ENCODE measurements around the gene PPT2. TPM values are rescaled to one million over a fixed set of nuclear protein-coding genes. Genes with fewer than 3 reads are reported as not detected.

Gene PPT2
- 3.6 TPM for polyA plus RNA-seq (2012; ENCODE audit: missing spikeins)

- no peak for DNase-seq (ENCODE audit: insufficient read length)
- peak; percentile 60 for FAIRE-seq
- no peak for TF ChIP-seq POLR2A (IDR thresholded peaks at IDR 0.05; ENCODE audit: low read depth, low read length)
- no peak for TF ChIP-seq TAF1 (IDR thresholded peaks at IDR 0.05; ENCODE audit: borderline replicate concordance, low read depth, low read length)
- no peak for TF ChIP-seq POLR2AphosphoS5 (IDR thresholded peaks at IDR 0.05; ENCODE audit: low read depth, low read length)
Measured at GRCh38 chr6:32153564-32154513, at the start of gene PPT2. Gene PPT2 (plus strand): TSS chr6:32154141. CDS start chr6:32154595, 454 bp downstream.

GRCh38 chr6:32105433-32105832, 48.5 kb upstream of the PPT2 start:
- FAIRE-seq (no peak), DNase-seq (ENCODE audit: insufficient read length) (no peak)
- TF ChIP-seq POLR2A (IDR thresholded peaks at IDR 0.05; ENCODE audit: low read depth, low read length) (no peak), POLR2AphosphoS5 (IDR thresholded peaks at IDR 0.05; ENCODE audit: low read depth, low read length) (no peak), TAF1 (IDR thresholded peaks at IDR 0.05; ENCODE audit: borderline replicate concordance, low read depth, low read length) (no peak)

GRCh38 chr6:32107406-32107805, 46.5 kb upstream of the PPT2 start:
- DNase-seq (ENCODE audit: insufficient read length), result no peak
- TF ChIP-seq TAF1 (IDR thresholded peaks at IDR 0.05; ENCODE audit: borderline replicate concordance, low read depth, low read length) (no peak), POLR2AphosphoS5 (IDR thresholded peaks at IDR 0.05; ENCODE audit: low read depth, low read length) (no peak), POLR2A (IDR thresholded peaks at IDR 0.05; ENCODE audit: low read depth, low read length) (no peak)
- no peak for FAIRE-seq

- DNase-seq (ENCODE audit: insufficient read length), result no peak
- TF ChIP-seq POLR2A (IDR thresholded peaks at IDR 0.05; ENCODE audit: low read depth, low read length), result no peak
- TF ChIP-seq TAF1 (IDR thresholded peaks at IDR 0.05; ENCODE audit: borderline replicate concordance, low read depth, low read length), result no peak
- no peak for TF ChIP-seq POLR2AphosphoS5 (IDR thresholded peaks at IDR 0.05; ENCODE audit: low read depth, low read length)
- no peak for FAIRE-seq
Measured at GRCh38 chr6:32108094-32108627, 45.8 kb upstream of the PPT2 start.

- no peak for DNase-seq (ENCODE audit: insufficient read length)
- no peak for FAIRE-seq
- TF ChIP-seq POLR2AphosphoS5 (IDR thresholded peaks at IDR 0.05; ENCODE audit: low read depth, low read length), result no peak
- TF ChIP-seq POLR2A (IDR thresholded peaks at IDR 0.05; ENCODE audit: low read depth, low read length), result no peak
- TF ChIP-seq TAF1 (IDR thresholded peaks at IDR 0.05; ENCODE audit: borderline replicate concordance, low read depth, low read length), result no peak
Measured at GRCh38 chr6:32108727-32109113, 45.2 kb upstream of the PPT2 start.

GRCh38 chr6:32109114-32109764, 44.7 kb upstream of the PPT2 start, which contains the start of gene TNXB:
Gene TNXB (minus strand): TSS chr6:32109338. CDS start chr6:32098198, 11,140 bp downstream.
- no peak for DNase-seq (ENCODE audit: insufficient read length)
- TF ChIP-seq POLR2AphosphoS5 (IDR thresholded peaks at IDR 0.05; ENCODE audit: low read depth, low read length) (no peak), TAF1 (IDR thresholded peaks at IDR 0.05; ENCODE audit: borderline replicate concordance, low read depth, low read length) (no peak), POLR2A (IDR thresholded peaks at IDR 0.05; ENCODE audit: low read depth, low read length) (no peak)

GRCh38 chr6:32109765-32110160, 44.2 kb upstream of the PPT2 start:
- no peak for FAIRE-seq
- TF ChIP-seq POLR2AphosphoS5 (IDR thresholded peaks at IDR 0.05; ENCODE audit: low read depth, low read length) (no peak), POLR2A (IDR thresholded peaks at IDR 0.05; ENCODE audit: low read depth, low read length) (no peak), TAF1 (IDR thresholded peaks at IDR 0.05; ENCODE audit: borderline replicate concordance, low read depth, low read length) (no peak)
- no peak for DNase-seq (ENCODE audit: insufficient read length)

More at GRCh38 chr6:32109114-32109764, 44.7 kb upstream of the PPT2 start, which contains the start of gene TNXB:
- no peak for FAIRE-seq

GRCh38 chr6:32110632-32111031, 43.3 kb upstream of the PPT2 start:
- TF ChIP-seq TAF1 (IDR thresholded peaks at IDR 0.05; ENCODE audit: borderline replicate concordance, low read depth, low read length) (no peak), POLR2AphosphoS5 (IDR thresholded peaks at IDR 0.05; ENCODE audit: low read depth, low read length) (0 out of 2 replicates have a peak, but pooled peaks have one; percentile 33)
- no peak for DNase-seq (ENCODE audit: insufficient read length)
- no peak for FAIRE-seq

- TF ChIP-seq POLR2A (IDR thresholded peaks at IDR 0.05; ENCODE audit: low read depth, low read length), result no peak
- no peak for TF ChIP-seq TAF1 (IDR thresholded peaks at IDR 0.05; ENCODE audit: borderline replicate concordance, low read depth, low read length)
- no peak for TF ChIP-seq POLR2AphosphoS5 (IDR thresholded peaks at IDR 0.05; ENCODE audit: low read depth, low read length)
- no peak for FAIRE-seq
Measured at GRCh38 chr6:32111424-32112066, 42.4 kb upstream of the PPT2 start.

GRCh38 chr6:32112431-32112980, 41.4 kb upstream of the PPT2 start:
- DNase-seq (ENCODE audit: insufficient read length) (no peak), FAIRE-seq (no peak)
- TF ChIP-seq POLR2AphosphoS5 (IDR thresholded peaks at IDR 0.05; ENCODE audit: low read depth, low read length) (no peak), POLR2A (IDR thresholded peaks at IDR 0.05; ENCODE audit: low read depth, low read length) (no peak), TAF1 (IDR thresholded peaks at IDR 0.05; ENCODE audit: borderline replicate concordance, low read depth, low read length) (no peak)

More at GRCh38 chr6:32111424-32112066, 42.4 kb upstream of the PPT2 start:
- no peak for DNase-seq (ENCODE audit: insufficient read length)

Measured in GM12892 (cell line).